K562 (cell line): ENCODE data around the gene PPP1CC. TPM values are rescaled to one million over a fixed set of nuclear protein-coding genes. Genes with fewer than 3 reads are reported as not detected.

Source experiments
- POLR2AphosphoS2 ChIP-seq: IDR thresholded peaks from 2 replicates; pipeline ENCODE4 v1.6.1; 2012; ENCODE audit warnings: low read length, improper control_type of control experiment
- SAFB2 ChIP-seq: fragments of 200-400 bp; formaldehyde crosslinking; IDR thresholded peaks from 2 replicates; pipeline ENCODE4 v1.6.1; 2018; ENCODE audit warnings: borderline replicate concordance, low read length, low read depth, moderate library complexity; ENCODE audit not compliant: severe bottlenecking
- SREBF1 ChIP-seq: fragments of 150-350 bp; IDR thresholded peaks from 2 replicates; pipeline ENCODE4 v1.6.1; 2014; ENCODE audit warnings: antibody characterized with exemption, low read depth, low read length, borderline replicate concordance
- TBL1XR1 ChIP-seq, 2 experiments: IDR thresholded peaks; 2 replicates each; pipeline ENCODE4 v1.6.1; 2012; ENCODE audit warnings: improper control_type of control experiment in 2 of 2, low read length in 2 of 2, mild to moderate bottlenecking in 1 of 2
- ZNF143 ChIP-seq: sonication (generic); formaldehyde crosslinking; IDR thresholded peaks from 2 replicates; pipeline ENCODE4 v1.9.0; 2022; ENCODE audit warnings: mild to moderate bottlenecking, missing genetic modification reagents
- ZNF444 ChIP-seq: fragments of 250-450 bp; sonication (Bioruptor Pico); IDR thresholded peaks from 2 replicates; pipeline ENCODE4 v1.4.0; 2020; ENCODE audit warnings: mild to moderate bottlenecking, moderate library complexity
- ZNF717 ChIP-seq: fragments of 250-450 bp; sonication (Bioruptor Pico); IDR thresholded peaks from 2 replicates; pipeline ENCODE4 v1.5.0; 2021
- polyA plus RNA-seq, 8 experiments: library from polyadenylated mRNA; depleted of rRNA in 4 of 8; stranded (reverse) in 5 of 8; unstranded in 3 of 8; fragments of >200 nt; fragmentation: Nextera tagmentation in 2 of 8; fragmentation: Illumina TruSeq in 1 of 8; extraction: Ambion mirVana in 2 of 8; extraction: Trizol in 1 of 8; gene quantifications; 2 replicates each; pipeline versions ENCODE4 v1.2.1 to v1.2.3, GENCODE V29; 2011 to 2014; ENCODE audit warnings: inconsistent platforms in 1 of 8, missing spikeins in 1 of 8
- total RNA-seq, 7 experiments: library from RNA; depleted of rRNA in 6 of 7; stranded (reverse); fragments of >200 nt in 6 of 7; fragmentation: Illumina TruSeq in 2 of 7; extraction: Trizol in 2 of 7; gene quantifications; 2 replicates each; pipeline versions ENCODE4 v1.2.1 to v1.2.3, GENCODE V29; 2011 to 2021; ENCODE audit warnings: low replicate concordance in 1 of 7
- TF ChIP-seq, protein P1 (sequence below): fragments of 250-450 bp; sonication (Bioruptor Pico); IDR thresholded peaks from 2 replicates; pipeline ENCODE4 v1.8.0; 2021; ENCODE audit warnings: mild to moderate bottlenecking, moderate library complexity
- TF ChIP-seq, protein P2 (sequence below): fragments of 450-650 bp; IDR thresholded peaks from 2 replicates; pipeline ENCODE4 v1.7.1; 2018; ENCODE audit warnings: mild to moderate bottlenecking, low read depth; ENCODE audit not compliant: partially characterized antibody
- TF ChIP-seq, protein P3 (sequence below), 2 experiments: fragments of 450-650 bp; IDR thresholded peaks; 2 replicates each; pipeline ENCODE4 v1.6.1; 2018; ENCODE audit warnings: mild to moderate bottlenecking in 2 of 2, low read depth in 1 of 2; ENCODE audit not compliant: partially characterized antibody in 2 of 2
- TF ChIP-seq, protein P4 (sequence below): sonication (generic); formaldehyde crosslinking; IDR thresholded peaks from 2 replicates; pipeline ENCODE4 v1.8.0; 2022; ENCODE audit warnings: mild to moderate bottlenecking, missing genetic modification reagents, borderline replicate concordance
- TF ChIP-seq, protein P5 (sequence below): fragments of 250-450 bp; sonication (Bioruptor Pico); IDR thresholded peaks from 2 replicates; pipeline ENCODE4 v1.8.0; 2022; ENCODE audit warnings: inconsistent platforms, mild to moderate bottlenecking, moderate library complexity, borderline replicate concordance

The PPP1CC gene
- total and polyA plus RNA-seq, 9 of the 15 experiments (the other 6 are each of a cell fraction or from before 2014, with no cell fraction given) = 67.4 to 286 (median 195) TPM

DNA sequence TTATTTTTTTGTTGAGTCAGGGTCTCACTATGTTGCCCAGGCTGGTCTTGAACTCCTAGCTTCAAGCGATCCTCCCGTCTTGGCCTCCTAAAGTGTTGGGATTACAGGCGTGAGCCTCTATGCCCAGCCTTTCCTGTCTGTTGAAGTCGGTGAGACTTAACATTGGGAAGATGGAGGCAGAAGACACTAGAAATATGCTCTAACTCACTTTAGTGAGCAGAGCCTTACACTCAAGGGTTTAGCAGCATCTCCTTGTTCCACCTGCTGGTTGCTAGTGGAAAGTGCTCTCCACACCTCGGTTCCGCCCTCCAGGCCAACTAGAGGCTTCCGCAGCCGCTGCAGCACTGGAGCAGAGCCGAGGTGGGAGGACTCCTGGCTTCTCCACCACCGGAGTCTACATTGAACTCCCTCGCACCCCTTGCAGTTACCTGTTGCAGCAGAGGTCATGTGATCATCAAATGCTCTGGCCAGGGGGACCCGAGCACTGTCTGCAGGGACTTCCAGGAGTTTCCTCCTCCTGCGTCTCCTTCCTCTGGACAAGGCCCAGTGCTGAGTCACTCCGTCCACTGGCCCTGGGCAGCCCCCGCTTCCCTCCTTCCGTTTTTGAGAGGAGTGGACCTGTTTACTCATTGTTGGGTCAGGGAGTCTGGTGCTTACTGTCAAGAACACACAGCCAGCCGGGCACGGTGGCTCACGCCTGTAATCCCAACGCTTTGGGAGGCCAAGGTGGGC lies 44.4 kb downstream of the PPP1CC start (continued):
- TF ChIP-seq, protein P1, sequence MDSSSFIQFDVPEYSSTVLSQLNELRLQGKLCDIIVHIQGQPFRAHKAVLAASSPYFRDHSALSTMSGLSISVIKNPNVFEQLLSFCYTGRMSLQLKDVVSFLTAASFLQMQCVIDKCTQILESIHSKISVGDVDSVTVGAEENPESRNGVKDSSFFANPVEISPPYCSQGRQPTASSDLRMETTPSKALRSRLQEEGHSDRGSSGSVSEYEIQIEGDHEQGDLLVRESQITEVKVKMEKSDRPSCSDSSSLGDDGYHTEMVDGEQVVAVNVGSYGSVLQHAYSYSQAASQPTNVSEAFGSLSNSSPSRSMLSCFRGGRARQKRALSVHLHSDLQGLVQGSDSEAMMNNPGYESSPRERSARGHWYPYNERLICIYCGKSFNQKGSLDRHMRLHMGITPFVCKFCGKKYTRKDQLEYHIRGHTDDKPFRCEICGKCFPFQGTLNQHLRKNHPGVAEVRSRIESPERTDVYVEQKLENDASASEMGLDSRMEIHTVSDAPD (CRISPR knock-in tag) = no peak
- TF ChIP-seq, protein P2, sequence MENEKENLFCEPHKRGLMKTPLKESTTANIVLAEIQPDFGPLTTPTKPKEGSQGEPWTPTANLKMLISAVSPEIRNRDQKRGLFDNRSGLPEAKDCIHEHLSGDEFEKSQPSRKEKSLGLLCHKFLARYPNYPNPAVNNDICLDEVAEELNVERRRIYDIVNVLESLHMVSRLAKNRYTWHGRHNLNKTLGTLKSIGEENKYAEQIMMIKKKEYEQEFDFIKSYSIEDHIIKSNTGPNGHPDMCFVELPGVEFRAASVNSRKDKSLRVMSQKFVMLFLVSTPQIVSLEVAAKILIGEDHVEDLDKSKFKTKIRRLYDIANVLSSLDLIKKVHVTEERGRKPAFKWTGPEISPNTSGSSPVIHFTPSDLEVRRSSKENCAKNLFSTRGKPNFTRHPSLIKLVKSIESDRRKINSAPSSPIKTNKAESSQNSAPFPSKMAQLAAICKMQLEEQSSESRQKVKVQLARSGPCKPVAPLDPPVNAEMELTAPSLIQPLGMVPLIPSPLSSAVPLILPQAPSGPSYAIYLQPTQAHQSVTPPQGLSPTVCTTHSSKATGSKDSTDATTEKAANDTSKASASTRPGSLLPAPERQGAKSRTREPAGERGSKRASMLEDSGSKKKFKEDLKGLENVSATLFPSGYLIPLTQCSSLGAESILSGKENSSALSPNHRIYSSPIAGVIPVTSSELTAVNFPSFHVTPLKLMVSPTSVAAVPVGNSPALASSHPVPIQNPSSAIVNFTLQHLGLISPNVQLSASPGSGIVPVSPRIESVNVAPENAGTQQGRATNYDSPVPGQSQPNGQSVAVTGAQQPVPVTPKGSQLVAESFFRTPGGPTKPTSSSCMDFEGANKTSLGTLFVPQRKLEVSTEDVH = no peak
- TF ChIP-seq ZNF143 = no peak
- TF ChIP-seq ZNF717 (CRISPR knock-in tag) = no peak
- no peak for TF ChIP-seq ZNF444 (CRISPR knock-in tag)
- no peak for TF ChIP-seq SREBF1
- TF ChIP-seq, protein P3, sequence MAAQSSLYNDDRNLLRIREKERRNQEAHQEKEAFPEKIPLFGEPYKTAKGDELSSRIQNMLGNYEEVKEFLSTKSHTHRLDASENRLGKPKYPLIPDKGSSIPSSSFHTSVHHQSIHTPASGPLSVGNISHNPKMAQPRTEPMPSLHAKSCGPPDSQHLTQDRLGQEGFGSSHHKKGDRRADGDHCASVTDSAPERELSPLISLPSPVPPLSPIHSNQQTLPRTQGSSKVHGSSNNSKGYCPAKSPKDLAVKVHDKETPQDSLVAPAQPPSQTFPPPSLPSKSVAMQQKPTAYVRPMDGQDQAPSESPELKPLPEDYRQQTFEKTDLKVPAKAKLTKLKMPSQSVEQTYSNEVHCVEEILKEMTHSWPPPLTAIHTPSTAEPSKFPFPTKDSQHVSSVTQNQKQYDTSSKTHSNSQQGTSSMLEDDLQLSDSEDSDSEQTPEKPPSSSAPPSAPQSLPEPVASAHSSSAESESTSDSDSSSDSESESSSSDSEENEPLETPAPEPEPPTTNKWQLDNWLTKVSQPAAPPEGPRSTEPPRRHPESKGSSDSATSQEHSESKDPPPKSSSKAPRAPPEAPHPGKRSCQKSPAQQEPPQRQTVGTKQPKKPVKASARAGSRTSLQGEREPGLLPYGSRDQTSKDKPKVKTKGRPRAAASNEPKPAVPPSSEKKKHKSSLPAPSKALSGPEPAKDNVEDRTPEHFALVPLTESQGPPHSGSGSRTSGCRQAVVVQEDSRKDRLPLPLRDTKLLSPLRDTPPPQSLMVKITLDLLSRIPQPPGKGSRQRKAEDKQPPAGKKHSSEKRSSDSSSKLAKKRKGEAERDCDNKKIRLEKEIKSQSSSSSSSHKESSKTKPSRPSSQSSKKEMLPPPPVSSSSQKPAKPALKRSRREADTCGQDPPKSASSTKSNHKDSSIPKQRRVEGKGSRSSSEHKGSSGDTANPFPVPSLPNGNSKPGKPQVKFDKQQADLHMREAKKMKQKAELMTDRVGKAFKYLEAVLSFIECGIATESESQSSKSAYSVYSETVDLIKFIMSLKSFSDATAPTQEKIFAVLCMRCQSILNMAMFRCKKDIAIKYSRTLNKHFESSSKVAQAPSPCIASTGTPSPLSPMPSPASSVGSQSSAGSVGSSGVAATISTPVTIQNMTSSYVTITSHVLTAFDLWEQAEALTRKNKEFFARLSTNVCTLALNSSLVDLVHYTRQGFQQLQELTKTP (IDR thresholded peaks at IDR 0.05; ENCODE audit: low read depth in 1 of 2, partially characterized antibody in 2 of 2) = peak; percentile 13 to 64
- no peak for TF ChIP-seq SAFB2
- TF ChIP-seq TBL1XR1 (IDR thresholded peaks at IDR 0.05; ENCODE audit: low read length in 2 of 2) = no peak
- TF ChIP-seq, protein P4, sequence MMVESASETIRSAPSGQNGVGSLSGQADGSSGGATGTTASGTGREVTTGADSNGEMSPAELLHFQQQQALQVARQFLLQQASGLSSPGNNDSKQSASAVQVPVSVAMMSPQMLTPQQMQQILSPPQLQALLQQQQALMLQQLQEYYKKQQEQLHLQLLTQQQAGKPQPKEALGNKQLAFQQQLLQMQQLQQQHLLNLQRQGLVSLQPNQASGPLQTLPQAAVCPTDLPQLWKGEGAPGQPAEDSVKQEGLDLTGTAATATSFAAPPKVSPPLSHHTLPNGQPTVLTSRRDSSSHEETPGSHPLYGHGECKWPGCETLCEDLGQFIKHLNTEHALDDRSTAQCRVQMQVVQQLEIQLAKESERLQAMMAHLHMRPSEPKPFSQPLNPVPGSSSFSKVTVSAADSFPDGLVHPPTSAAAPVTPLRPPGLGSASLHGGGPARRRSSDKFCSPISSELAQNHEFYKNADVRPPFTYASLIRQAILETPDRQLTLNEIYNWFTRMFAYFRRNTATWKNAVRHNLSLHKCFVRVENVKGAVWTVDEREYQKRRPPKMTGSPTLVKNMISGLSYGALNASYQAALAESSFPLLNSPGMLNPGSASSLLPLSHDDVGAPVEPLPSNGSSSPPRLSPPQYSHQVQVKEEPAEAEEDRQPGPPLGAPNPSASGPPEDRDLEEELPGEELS (CRISPR knock-in tag) = no peak
- no peak for TF ChIP-seq POLR2AphosphoS2
- TF ChIP-seq, protein P5, sequence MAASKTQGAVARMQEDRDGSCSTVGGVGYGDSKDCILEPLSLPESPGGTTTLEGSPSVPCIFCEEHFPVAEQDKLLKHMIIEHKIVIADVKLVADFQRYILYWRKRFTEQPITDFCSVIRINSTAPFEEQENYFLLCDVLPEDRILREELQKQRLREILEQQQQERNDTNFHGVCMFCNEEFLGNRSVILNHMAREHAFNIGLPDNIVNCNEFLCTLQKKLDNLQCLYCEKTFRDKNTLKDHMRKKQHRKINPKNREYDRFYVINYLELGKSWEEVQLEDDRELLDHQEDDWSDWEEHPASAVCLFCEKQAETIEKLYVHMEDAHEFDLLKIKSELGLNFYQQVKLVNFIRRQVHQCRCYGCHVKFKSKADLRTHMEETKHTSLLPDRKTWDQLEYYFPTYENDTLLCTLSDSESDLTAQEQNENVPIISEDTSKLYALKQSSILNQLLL (CRISPR knock-in tag) = no peak
